Heart left ventricle (tissue), 16 donors: ENCODE results near the gene VDAC2. TPM values are rescaled to one million over a fixed set of nuclear protein-coding genes. Genes with fewer than 3 reads are reported as not detected.

Source experiments
- ATAC-seq, 4 donors: fragments of 200-7000 bp; cut with Tn5 transposase; one replicate each; pipeline ENCODE4 v1.9.1; 2020 to 2022; ENCODE audit warnings: moderate library complexity in 4 of 4, mild to moderate bottlenecking in 3 of 4, moderate number of reproducible peaks in 1 of 4
- DNase-seq, 5 donors: peaks; one replicate each; pipeline ENCODE4 v3.0.0-alpha.2; 2020
- H3K27ac ChIP-seq, 12 donors: fragments of 200-600 bp; sonication (generic) in 4 of 12; one replicate each; pipeline versions ENCODE4 v1.5.0 to v1.8.0; 2016 to 2022; ENCODE audit warnings: mild to moderate bottlenecking in 2 of 12
- H3K27me3 ChIP-seq, 9 donors: fragments of 200-600 bp; sonication (generic) in 2 of 9; one replicate each; pipeline versions ENCODE4 v1.5.1 to v1.8.0; 2016 to 2022; ENCODE audit warnings: mild to moderate bottlenecking in 3 of 9
- H3K36me3 ChIP-seq, 9 donors: fragments of 200-600 bp; sonication (generic) in 2 of 9; one replicate each; pipeline versions ENCODE4 v1.5.0 to v1.8.0; 2018 to 2022; ENCODE audit warnings: mild to moderate bottlenecking in 2 of 9
- H3K4me1 ChIP-seq, 12 donors: fragments of 200-600 bp; sonication (generic) in 4 of 12; one replicate each; pipeline versions ENCODE4 v1.5.0 to v1.8.0; 2016 to 2022; ENCODE audit warnings: mild to moderate bottlenecking in 3 of 12
- H3K4me3 ChIP-seq, 12 donors: fragments of 200-600 bp; sonication (generic) in 4 of 12; one replicate each; pipeline versions ENCODE4 v1.5.0 to v1.8.0; 2017 to 2022; ENCODE audit warnings: mild to moderate bottlenecking in 9 of 12, moderate library complexity in 4 of 12
- H3K9me3 ChIP-seq, 12 donors: fragments of 200-600 bp; sonication (generic) in 4 of 12; one replicate each; pipeline versions ENCODE4 v1.5.0 to v1.8.0; 2016 to 2022; ENCODE audit warnings: mild to moderate bottlenecking in 1 of 12
- CTCF ChIP-seq, 12 donors: fragments of 200-600 bp; sonication (generic) in 4 of 12; IDR thresholded peaks; one replicate each; pipeline versions ENCODE4 v1.5.0 to v1.8.0; 2018 to 2022; ENCODE audit warnings: antibody characterized with exemption in 12 of 12, mild to moderate bottlenecking in 5 of 12
- POLR2A ChIP-seq, 2 donors: fragments of 450-650 bp; IDR thresholded peaks; one replicate each; pipeline ENCODE4 v1.6.1; 2017; ENCODE audit warnings: antibody characterized with exemption in 2 of 2, mild to moderate bottlenecking in 2 of 2, moderate library complexity in 2 of 2
- WGBS, 4 donors: extraction: QIAGEN DNeasy Blood & Tissue Kit in 2 of 4; methylation state at CpG; one replicate each; pipeline versions ENCODE4 v1.1.5 to v1.1.7; 2013 to 2018; 5-methylcytosine and 5-hydroxymethylcytosine counted together
- intact Hi-C, 10 donors: fragments of 100-400 bp; cut with DNase I; formaldehyde crosslinking; loops; one replicate each; pipeline versions ENCODE4 v1.11.1 to v1.14.2; 2022
- polyA plus RNA-seq, 2 donors: library from polyadenylated mRNA; stranded (reverse); fragments of 200-250 nt; gene quantifications; one replicate each; pipeline ENCODE4 v1.2.3, GENCODE V29; 2013
- total RNA-seq, 9 donors: library from RNA; depleted of rRNA in 2 of 9; stranded (reverse); fragments of >200 nt in 2 of 9; fragmentation: NEBNext Ultra II Directional in 3 of 9; extraction: Animal tissue kit (Norgen Biotek cat#: 25700) in 3 of 9; gene quantifications; one replicate each; pipeline versions ENCODE4 v1.1.0 to v1.2.4, GENCODE V29; 2016 to 2023
- donor health status: ischemic (EF 13 %, LVEDD 7.1; RV severe dilation, severe dysfunction).
- donor health status: healthy with polysubstance abuse.
- donor health status: DM: no; HTN: yes; CAD: no.
- donor health status: DM: no; HTN: no; CAD: no.
- donor health status: ischemic (EF 25% LVEDD 6.9; RV normal size, moderate dysfunction).
- donor health status: ischemic (EF 25% LVEDD 5.7; RV mildly dilated, moderate dysfunction).
- donor health status: healthy.
- donor health status: DM: yes; HTN: yes; CAD: no.
- donor health status: ischemic (EF 35%, LVEDD 5.7; RV mildly dilated, moderate dysfunction).
- donor health status: nonischemic (EF 11% LVEDD 7.7; RV severe dilation, severe dysfunction).
- donor health status: DM: yes; HTN: yes; CAD: no.
- donor health status: PGD.
- donor health status: ischemic (EF 29% LVEDD 5.4; RV normal size, mild dysfunction).
- donor health status: nonischemic (EF 23%, LVEDD 6.1; RV moderate dilation, normal function).

Gene VDAC2
- total and polyA plus RNA-seq, 11 donors, result 334 to 554 (median 472) TPM

- TF ChIP-seq CTCF (IDR thresholded peaks at IDR 0.05), result no peak
- TF ChIP-seq POLR2A (IDR thresholded peaks at IDR 0.05), result no peak
- 73 to 97% (median 88%) methylated on average over 2 to 3 of the region's 3 CpGs for WGBS, 4 donors
- DNase-seq (no peak), ATAC-seq (no peak)
- no peaks in the 10 kb centered on the region for H3K27me3 ChIP-seq
- H3K4me3 ChIP-seq, result no peak overlapping the region
- peaks cover 0 to 40% (median 19%) of the 10 kb centered on the region in 12 donors for H3K9me3 ChIP-seq
- no peaks in the 10 kb centered on the region for H3K36me3 ChIP-seq
- intact Hi-C loops, result no loop called here
- H3K4me1 ChIP-seq, result no peaks in the 10 kb centered on the region
- no peak overlapping the region for H3K27ac ChIP-seq
Observed at GRCh38 chr10:75250934-75251333, 40.3 kb downstream of the VDAC2 start.

- H3K27me3 ChIP-seq, result no peaks in the 10 kb centered on the region
- DNase-seq (no peak), ATAC-seq (no peak)
- H3K9me3 ChIP-seq, result peaks cover 0 to 40% (median 19%) of the 10 kb centered on the region in 12 donors
- no peak overlapping the region for H3K27ac ChIP-seq
- TF ChIP-seq CTCF (IDR thresholded peaks at IDR 0.05), result no peak
- no peak for TF ChIP-seq POLR2A (IDR thresholded peaks at IDR 0.05)
- 97 to 100% (median 99%) methylated on average over 1 of the region's 1 CpG for WGBS, 4 donors
- H3K36me3 ChIP-seq, result no peaks in the 10 kb centered on the region
- no peaks in the 10 kb centered on the region for H3K4me1 ChIP-seq
- H3K4me3 ChIP-seq, result no peak overlapping the region
- intact Hi-C loops, result no loop called here
Observed at GRCh38 chr10:75253281-75254220, 43.0 kb downstream of the VDAC2 start.

GRCh38 chr10:75254739-75255138, 44.1 kb downstream of the VDAC2 start:
- Histone ChIP-seq H3K27me3 (no peaks in the 10 kb centered on the region), H3K4me1 (no peaks in the 10 kb centered on the region), H3K36me3 (no peaks in the 10 kb centered on the region), H3K9me3 (peaks cover 0 to 40% (median 19%) of the 10 kb centered on the region in 12 donors), H3K4me3 (no peak overlapping the region), H3K27ac (no peak overlapping the region)
- TF ChIP-seq CTCF (IDR thresholded peaks at IDR 0.05) (no peak), POLR2A (IDR thresholded peaks at IDR 0.05) (no peak)
- no peak for ATAC-seq
- 98 to 99% (median 99%) methylated on average over 2 of the region's 2 CpGs for WGBS, 4 donors
- intact Hi-C loops, result no loop called here
- DNase-seq, result no peak

GRCh38 chr10:75260990-75261389, 50.4 kb downstream of the VDAC2 start:
- Histone ChIP-seq H3K9me3 (peaks cover 0 to 6% (median 0%) of the 10 kb centered on the region in 12 donors), H3K4me1 (no peaks in the 10 kb centered on the region), H3K27ac (no peak overlapping the region), H3K36me3 (no peaks in the 10 kb centered on the region), H3K4me3 (no peak overlapping the region), H3K27me3 (no peaks in the 10 kb centered on the region)
- no peak for DNase-seq
- ATAC-seq, result no peak
- TF ChIP-seq CTCF (IDR thresholded peaks at IDR 0.05) (no peak), POLR2A (IDR thresholded peaks at IDR 0.05) (no peak)
- intact Hi-C loops, result no loop called here
- 63 to 100% (median 73%) methylated on average over 1 to 3 of the region's 3 CpGs for WGBS, 4 donors
